Activated CD8-positive, alpha-beta memory T cell treated with anti-CD3 and anti-CD28 coated beads for 48 hours (primary cell): ENCODE data around the gene RAB5B.
A peak's percentile ranks its signal among the peaks of the same experiment; 100 is the strongest.
"Not testable (repeated sequence)": the region's sequence is repeated elsewhere in the genome, so short reads cannot be mapped to it uniquely, and the experiment has no call there.

Experiments used
- DNase-seq, 3 experiments: peaks; one replicate each; pipeline ENCODE4 v3.0.0-alpha.2; 2020; ENCODE audit warnings: low read depth in 2 of 3, low spot score in 2 of 3

The RAB5B gene

DNA sequence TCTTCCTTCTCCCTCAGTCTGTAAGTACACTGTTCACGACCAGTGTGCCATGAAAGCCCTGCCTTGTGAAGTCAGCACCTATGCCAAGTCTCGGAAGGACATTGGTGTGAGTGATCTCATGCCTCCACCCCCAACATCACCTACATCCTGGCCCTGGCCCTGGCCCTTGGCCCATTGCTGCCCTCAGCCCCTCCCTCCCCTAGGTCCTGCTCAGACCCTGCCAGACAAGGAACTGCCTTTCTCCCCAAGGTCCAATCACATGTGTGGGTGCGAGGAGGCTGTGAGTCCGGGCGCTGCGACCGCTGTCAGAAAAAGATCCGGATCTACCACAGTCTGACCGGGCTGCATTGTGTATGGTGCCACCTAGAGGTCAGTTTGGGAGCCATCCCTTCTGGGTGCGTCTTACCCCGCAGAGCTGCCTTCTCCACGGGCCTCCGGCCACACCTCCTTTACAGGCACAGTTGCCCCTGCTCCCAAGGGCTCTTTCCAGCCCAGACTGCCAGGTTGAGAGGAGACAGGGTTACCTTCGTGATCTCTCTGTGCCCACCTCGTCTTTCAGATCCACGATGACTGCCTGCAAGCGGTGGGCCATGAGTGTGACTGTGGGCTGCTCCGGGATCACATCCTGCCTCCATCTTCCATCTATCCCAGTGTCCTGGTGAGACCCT is 33.7 kb upstream of the RAB5B start:
- DNase-seq = peak in 2 of 3 experiments; percentile 58 to 60

DNA sequence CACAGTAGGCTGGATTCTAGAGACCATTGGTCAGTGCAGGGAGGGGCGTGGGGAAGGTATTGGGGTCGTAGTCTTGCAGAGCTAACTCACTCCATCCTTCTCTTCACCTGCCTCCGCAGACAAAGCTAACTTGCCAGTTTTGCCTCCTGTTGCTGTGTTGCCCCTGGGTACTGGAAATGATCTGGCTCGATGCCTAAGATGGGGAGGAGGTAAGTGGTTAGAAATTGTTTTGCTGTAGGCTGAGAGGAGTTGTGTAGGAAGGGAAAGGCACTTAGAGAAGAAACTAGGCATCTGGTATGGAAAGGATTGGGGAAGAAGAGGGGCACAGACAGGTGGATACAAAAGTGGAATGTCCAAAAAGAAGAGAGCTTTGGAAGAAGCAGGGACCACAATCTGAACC is 31.8 kb upstream of the RAB5B start:
- DNase-seq = no peak

DNA sequence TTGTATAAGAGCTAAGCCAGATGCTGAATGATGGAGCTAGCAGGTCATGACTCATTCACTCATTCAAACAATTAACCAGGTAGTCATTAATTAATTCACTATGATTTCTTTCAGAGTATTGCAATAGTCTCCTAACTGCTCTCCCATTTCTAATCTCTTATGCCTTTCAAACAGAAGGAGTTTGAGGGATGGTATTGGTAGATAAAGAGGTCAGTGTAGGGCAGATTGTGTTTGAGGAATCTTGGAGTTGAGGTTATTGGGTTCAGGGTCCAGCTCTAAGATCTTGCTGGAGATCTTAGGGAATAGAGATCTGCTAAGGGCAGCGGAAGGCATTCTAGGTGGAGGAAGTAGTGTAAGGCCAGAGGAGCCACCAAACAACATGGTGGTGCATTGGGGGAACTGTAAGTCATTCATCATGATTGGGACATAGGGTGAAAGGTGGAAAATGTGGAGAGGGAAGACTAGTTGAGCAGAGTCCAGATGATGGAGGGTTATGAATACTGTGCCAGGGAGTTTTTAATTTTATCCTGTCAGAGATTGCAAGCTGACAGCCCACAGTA is 31.2 kb upstream of the RAB5B start:
- no peak for DNase-seq

DNA sequence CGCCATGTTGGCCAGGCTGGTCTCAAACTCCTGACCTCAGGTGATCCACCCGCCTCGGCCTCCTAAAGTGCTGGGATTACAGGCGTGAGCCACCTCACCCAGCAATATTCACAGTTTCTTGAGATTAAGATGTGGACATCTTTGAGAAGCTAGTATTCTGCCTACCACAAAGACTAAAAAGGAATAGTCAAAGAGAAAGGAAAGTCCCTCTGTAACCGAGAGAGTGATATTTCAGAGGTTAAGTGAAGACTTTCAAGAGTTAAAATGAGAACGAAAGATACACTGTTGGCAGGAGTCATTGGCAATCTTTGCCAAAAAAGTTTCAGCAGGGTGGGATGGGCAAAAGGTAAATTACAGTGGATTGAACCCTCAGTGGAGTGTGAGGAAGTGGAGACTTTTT is 27.3 kb upstream of the RAB5B start:
- DNase-seq = no peak

DNA sequence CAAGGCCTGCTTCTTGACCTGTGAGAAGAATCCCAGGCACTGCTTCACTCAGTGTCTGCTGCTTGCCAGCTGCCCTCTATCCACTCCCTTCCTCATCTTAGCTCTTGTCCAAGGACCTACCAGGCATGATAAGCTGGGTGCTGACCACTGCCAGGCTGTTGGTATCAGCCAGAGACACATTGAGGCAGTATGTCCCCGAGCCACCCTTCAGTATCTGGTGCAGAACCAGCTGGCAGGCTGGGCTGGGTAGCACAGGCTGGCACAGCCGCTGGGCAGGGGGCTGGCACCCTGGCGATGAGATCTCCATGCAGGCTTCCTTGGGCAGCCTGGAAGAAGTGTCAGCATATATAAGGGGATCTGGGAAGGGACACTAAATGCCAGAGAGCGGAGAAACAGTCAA is 18.5 kb upstream of the RAB5B start:
- DNase-seq = no peak

DNA sequence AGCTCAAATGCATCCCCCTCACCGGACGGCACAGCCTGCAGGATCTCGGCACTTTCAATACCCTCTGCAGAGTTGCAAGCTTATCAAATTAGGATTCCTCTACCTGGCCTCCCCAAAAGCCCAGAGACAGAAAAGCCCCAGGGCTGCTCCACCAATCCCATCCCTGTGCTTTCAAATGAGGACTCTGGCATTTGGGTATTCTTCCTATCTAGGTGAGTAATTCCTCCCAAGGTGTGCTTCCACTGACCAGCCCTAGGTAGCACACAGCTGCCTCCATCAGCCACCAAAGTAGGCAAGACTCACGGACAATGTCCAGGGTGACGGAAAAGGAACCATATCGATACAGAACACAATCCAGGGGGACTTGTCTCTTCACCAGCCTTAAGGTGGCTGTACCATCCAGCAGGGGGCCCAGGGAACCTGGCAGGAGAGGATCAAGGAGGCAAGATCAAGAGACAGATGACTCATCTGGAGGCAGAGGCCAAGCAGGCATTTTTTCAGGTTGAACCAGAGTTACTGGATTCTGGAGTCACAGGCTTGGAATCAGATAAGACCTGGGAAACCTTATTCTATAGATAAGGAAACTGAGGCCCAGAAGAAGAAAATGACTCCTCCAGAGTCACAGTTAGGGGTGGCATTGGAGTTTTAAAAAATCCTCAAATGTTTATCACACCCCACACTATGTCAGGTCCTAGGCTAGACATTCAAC is 17.9 kb upstream of the RAB5B start:
- DNase-seq = no peak

DNA sequence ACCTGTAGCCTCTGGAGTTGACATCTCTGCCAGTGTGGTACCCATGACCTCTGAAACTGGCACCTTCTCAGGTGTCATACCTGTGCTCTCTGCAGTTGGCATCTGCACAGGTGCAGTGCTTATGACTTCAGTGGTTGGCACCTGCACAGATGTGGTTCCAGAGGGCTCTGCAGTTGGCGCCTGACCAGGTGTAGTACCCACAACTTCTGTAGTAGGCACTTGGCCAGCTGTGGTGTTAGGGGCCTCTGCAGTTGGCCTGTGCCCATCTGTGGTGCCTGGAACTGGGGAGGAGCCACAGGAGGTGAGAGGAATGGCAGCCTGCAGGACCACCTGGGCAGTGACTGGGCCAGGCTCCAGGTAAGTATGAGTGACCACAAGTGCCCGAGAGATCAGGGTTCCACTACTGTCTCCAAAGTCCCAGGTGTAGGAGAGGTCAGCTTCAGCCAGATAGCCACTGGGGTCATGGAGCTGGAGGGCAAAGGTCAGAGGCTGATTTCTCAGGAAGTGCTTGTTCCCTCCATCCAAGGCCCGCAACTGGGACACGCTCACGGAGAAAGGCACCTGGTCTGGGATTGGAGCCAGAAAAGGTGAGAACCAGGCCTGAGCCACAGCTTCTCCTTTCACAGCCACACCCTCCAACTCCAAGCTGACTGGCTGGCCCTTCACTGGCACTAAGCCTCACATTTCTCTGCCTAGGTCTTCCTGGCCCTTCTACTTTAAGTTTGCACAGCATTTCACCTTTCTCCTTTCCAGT is 16.6 kb upstream of the RAB5B start:
- DNase-seq = no peak

DNA sequence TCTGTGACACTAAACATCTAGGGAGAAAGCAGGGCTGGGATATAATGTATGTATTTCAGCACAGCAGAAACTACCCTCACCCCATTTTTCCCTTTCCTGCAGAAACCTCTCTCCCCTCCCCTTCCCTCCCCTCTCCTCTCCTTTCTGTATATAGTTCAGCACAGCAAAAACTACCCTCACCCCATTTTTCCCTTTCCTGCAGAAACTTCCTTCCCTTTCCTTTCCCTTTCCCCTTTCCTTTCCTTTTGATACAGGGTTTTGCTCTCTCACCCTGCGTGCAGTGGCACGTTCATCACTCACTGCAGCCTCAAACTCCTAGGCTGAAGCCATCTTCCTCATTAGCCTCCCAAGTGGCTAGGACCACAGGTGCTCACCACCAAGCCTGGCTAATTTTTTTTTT is 10.1 kb upstream of the RAB5B start:
- DNase-seq = no peak

DNA sequence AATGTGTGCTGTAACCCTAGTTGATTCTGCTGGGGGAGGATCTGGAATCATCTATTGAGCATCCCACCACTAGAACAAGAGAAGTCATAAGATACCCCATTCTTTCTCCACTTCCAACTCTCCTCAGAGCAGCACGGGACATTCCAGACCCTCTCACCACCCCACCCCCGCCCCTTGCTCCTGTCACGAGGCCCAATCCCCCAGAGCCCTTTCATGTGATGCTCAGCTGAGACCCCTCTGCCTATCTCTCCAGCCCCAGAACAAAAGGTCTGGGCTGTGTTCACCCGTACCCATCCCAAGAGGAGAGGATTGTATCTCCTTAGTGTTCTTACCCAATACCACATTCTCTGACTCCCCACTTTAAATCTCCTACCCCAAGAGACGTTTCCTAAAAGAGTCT is 8.6 kb upstream of the RAB5B start:
- no peak for DNase-seq

DNA sequence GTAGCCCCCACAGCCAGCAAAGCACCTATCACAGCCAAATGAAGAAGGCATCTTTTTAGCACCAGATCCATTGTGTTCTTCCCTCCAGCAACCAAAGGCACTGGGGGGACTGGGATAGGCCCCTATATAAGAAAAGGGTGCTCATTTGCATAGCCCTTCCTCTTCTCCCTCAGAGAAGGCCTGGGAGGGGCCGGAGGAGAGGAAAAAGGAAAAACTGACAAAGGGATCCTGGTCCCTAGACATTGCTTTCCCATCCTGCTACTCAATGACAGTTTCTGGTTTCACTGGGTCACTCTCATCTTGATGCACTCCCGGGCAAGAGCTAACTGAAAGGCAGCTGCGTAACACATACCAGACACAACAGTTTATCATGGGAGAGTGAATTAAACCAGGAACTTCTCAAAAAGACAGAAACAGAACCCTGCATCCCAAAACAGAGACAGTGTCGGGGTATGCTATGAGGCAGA is 7.9 kb upstream of the RAB5B start, which contains the start of gene PMEL:
Gene PMEL, minus strand, starts transcription at position 102 of the 467 bp plus-strand sequence. Its CDS starts 31 bp downstream, at position 71.
- no peak for DNase-seq

DNA sequence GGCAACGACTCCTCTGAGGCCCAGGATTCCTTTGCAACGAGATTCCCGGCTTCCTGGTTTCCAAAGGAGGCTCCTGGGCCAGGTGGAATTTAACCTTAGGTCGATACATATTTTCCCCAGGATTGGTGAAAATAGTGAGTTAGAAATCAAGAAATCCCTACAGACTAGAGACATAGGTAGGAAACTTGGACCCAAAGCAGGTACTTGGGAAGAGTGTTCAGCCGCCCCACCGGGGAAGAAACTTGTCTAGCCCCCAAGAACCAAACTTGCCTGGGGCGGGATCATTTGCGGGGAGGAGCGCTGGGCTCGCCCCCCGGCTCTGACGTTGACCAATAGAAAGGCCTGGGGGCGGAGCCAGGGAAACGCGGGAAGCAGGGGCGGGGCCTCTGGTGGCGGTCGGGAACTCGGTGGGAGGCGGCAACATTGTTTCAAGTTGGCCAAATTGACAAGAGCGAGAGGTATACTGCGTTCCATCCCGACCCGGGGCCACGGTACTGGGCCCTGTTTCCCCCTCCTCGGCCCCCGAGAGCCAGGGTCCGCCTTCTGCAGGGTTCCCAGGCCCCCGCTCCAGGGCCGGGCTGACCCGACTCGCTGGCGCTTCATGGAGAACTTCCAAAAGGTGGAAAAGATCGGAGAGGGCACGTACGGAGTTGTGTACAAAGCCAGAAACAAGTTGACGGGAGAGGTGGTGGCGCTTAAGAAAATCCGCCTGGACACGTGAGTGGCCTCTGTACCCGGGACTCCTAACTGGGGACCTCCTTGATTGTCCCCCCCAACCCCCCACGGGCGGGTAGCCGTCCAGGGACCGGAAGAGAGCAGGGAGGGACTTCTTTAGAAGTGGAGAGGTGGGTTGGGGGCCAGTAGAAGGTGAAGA is 7.2 kb upstream of the RAB5B start, which contains the start of gene CDK2:
Gene CDK2, plus strand, starts transcription at position 423 of the 874 bp plus-strand sequence. Its CDS starts 179 bp downstream, at position 602.
- peak; percentile 81 to 89 (median 82) for DNase-seq

DNA sequence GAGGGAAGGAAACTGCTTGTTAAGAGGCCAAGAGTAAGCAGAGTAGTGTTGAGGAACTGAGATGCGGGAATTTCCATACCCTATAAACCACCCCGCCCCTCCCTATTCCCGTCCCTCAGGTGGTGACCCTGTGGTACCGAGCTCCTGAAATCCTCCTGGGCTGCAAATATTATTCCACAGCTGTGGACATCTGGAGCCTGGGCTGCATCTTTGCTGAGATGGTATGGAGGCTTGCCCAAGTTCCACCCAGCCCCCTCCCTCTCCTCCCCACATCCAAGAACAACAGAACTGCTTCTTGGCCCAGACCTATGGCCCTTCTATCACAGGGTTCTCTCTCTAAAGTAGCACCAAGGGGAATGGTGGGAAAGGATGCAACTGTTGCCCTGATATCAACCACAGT is 4.5 kb upstream of the RAB5B start:
- no peak for DNase-seq

DNA sequence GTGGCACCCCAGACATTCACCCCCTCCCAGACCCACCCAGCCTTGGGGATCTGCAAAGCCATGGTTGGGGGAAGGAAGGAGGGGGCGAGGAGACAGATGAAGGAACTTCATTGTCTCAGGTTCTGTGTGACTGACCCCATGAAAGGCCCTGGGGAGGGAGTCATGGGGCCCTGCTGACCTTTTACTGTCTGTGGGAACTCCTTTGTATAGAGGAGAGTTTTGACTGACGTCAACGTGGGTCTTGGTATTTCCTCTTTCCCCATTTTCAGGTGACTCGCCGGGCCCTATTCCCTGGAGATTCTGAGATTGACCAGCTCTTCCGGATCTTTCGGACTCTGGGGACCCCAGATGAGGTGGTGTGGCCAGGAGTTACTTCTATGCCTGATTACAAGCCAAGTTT is 3.1 kb upstream of the RAB5B start:
- DNase-seq = no peak

DNA sequence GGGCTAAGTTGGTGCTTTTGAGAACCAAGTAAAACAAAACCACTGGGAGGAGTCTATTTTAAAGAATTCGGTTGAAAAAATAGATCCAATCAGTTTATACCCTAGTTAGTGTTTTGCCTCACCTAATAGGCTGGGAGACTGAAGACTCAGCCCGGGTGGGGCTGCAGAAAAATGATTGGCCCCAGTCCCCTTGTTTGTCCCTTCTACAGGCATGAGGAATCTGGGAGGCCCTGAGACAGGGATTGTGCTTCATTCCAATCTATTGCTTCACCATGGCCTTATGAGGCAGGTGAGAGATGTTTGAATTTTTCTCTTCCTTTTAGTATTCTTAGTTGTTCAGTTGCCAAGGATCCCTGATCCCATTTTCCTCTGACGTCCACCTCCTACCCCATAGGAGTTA is 1.8 kb upstream of the RAB5B start:
- DNase-seq = no peak

DNA sequence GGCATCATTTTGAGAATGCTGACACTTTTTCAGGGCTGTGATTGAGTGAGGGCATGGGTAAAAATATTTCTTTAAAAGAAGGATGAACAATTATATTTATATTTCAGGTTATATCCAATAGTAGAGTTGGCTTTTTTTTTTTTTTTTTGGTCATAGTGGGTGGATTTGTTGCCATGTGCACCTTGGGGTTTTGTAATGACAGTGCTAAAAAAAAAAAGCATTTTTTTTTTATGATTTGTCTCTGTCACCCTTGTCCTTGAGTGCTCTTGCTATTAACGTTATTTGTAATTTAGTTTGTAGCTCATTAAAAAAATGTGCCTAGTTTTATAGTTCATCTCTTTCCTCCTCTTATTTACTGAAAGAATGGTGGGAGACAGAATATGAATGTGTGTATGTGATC is 1.4 kb upstream of the RAB5B start:
- no peak for DNase-seq

DNA sequence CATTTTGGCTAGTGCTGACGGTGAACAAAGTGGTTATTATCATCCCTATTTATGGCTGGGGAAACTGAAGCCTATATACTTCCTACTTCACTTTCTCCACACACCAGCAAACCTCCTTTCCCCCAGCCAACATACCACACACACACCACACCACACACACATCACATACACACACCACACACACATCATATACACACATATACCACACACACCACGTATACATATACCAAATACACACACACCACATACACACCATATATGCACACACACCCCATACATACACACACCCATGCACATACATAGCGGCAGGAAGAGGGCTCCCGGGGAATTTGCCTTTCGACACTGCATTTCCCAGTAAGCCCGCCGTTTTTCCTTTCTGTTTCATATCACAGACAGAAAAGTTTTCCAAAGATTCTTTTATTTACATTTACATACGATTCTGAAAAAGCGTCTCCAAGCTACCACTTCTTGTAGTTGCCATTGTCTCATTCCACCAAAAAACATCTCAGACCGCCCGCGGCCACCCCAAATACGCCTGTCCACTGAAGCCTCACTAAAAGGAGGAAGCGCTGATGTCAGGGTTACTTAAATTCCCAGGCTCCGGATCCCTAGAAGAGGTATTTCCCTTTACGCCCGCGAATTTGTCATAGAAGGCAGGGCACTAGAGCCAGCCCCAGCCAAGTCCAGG is 823 bp upstream of the RAB5B start:
- DNase-seq = no peak

DNA sequence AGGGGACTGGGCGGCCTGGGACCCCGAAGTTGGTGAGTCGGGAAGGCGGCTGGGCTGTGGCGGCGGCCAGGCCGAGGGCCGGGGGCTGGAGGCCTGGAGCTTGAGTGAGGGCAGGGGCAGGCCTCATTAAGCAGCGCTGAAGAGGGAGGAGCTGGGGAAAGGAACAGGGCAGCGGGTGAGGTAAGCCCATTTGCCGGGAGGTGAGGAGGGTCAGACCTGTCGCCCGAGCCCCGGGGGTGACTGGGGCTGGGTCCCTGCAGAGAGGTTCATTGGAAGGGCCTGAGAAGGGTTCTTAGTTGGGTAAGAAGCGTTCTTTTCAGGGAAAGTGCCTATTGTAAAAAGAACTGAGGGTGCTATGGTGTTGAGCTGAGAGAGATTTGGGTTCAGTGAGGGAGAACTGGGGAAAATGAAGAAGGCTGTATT is 441 bp downstream of the RAB5B start:
- DNase-seq = no peak

DNA sequence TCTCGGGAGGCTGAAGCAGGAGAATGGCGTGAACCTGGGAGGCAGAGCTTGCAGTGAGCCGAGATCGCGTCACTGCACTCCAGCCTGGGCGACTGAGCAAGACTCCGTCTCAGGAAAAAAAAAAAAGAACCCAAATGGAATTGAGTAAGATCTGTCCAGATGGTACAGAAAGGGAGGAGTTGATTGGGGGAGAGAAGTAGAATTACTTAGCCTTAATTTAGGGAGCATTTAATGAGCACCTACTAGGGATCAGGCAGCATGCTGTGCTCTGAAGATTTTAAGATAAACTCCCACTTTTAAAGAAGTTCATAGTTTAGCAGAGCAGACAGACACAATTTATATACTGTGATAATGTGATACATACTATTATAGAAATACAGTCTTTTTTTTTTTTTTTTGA is 4.5 kb downstream of the RAB5B start:
- no peak for DNase-seq

DNA sequence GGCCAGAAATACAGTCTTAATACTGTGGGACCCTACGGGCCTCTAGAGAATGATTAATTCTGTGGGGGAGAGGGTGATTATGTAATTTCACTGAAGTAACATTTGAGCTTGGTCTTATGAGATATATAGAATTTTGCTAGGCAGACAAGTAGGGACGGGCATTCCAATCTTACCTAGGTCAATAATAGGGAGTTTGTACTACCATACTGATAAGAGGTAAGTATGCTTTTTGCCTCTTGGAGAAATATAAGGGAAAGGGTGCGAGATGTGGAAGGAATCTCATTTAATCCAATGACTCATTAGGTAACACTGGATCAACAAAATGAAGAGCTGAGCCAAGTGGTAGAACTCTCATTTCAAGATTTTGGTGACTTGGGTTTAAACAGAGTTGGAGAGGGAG is 5.2 kb downstream of the RAB5B start:
- DNase-seq = no peak

DNA sequence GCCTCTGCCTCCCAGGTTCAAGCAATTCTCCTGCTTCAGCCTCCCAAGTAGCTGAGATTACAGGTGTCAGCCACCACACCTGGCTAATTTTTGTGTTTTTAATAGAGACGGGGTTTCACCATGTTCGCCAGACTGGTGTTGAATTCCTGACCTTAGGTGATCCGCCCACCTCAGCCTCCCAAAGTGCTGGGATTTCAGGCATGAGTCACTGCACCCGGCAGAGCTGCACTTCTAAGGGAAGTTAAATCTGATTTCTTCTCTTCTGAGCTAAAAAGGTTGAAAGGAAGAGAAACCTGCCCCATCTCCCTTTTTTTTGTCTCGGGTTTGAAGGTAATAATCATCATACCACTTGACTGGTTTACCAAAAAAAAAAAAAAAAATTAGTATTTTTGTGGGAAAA is 8.0 kb downstream of the RAB5B start:
- DNase-seq = not testable (repeated sequence)
